ENCODE measurements around the gene DUSP19. TPM values are rescaled to one million over a fixed set of nuclear protein-coding genes. Genes with fewer than 3 reads are reported as not detected.

DUSP19 gene
- total and polyA plus RNA-seq, 2 of the 13 experiments (the other 11 are each of a cell fraction or from before 2014, with no cell fraction given): 1.3 to 1.9 TPM

DNA sequence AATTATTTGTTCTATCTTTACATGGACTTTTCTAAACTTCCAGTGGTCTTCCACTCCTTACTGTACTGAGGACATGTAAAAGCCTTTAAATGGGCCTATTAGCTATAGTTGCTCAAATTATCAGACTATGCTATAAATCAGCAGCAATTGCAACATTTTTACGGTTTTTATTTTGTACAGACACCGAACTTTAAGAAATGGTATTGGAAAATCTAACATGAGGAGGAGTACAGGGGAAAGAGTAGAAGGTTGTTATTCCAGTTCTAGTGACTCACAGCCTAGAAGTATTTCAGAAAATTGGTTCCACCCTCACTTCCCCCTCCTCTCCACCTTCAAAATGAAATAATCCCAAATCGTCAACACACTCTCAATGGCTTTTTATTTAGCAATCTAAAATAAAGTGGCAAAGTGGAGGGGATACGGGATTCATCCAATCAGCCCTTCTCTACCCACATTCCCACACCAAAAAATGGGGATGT is 41.4 kb upstream of the DUSP19 start (continued):
- TF ChIP-seq, protein P1, sequence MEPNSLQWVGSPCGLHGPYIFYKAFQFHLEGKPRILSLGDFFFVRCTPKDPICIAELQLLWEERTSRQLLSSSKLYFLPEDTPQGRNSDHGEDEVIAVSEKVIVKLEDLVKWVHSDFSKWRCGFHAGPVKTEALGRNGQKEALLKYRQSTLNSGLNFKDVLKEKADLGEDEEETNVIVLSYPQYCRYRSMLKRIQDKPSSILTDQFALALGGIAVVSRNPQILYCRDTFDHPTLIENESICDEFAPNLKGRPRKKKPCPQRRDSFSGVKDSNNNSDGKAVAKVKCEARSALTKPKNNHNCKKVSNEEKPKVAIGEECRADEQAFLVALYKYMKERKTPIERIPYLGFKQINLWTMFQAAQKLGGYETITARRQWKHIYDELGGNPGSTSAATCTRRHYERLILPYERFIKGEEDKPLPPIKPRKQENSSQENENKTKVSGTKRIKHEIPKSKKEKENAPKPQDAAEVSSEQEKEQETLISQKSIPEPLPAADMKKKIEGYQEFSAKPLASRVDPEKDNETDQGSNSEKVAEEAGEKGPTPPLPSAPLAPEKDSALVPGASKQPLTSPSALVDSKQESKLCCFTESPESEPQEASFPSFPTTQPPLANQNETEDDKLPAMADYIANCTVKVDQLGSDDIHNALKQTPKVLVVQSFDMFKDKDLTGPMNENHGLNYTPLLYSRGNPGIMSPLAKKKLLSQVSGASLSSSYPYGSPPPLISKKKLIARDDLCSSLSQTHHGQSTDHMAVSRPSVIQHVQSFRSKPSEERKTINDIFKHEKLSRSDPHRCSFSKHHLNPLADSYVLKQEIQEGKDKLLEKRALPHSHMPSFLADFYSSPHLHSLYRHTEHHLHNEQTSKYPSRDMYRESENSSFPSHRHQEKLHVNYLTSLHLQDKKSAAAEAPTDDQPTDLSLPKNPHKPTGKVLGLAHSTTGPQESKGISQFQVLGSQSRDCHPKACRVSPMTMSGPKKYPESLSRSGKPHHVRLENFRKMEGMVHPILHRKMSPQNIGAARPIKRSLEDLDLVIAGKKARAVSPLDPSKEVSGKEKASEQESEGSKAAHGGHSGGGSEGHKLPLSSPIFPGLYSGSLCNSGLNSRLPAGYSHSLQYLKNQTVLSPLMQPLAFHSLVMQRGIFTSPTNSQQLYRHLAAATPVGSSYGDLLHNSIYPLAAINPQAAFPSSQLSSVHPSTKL (CRISPR knock-in tag; IDR thresholded peaks at IDR 0.05): 0 out of 2 replicates have a peak, but pooled peaks have one; percentile 3
- TF ChIP-seq ZNF878 (CRISPR knock-in tag; IDR thresholded peaks at IDR 0.05) (0 out of 2 replicates have a peak, but pooled peaks have one; percentile 20), RARG (CRISPR knock-in tag; IDR thresholded peaks at IDR 0.05; ENCODE audit: low read depth) (no peak), SRSF4 (IDR thresholded peaks at IDR 0.05; ENCODE audit: low read depth, low read length, poor library complexity, severe bottlenecking) (no peak)

DNA sequence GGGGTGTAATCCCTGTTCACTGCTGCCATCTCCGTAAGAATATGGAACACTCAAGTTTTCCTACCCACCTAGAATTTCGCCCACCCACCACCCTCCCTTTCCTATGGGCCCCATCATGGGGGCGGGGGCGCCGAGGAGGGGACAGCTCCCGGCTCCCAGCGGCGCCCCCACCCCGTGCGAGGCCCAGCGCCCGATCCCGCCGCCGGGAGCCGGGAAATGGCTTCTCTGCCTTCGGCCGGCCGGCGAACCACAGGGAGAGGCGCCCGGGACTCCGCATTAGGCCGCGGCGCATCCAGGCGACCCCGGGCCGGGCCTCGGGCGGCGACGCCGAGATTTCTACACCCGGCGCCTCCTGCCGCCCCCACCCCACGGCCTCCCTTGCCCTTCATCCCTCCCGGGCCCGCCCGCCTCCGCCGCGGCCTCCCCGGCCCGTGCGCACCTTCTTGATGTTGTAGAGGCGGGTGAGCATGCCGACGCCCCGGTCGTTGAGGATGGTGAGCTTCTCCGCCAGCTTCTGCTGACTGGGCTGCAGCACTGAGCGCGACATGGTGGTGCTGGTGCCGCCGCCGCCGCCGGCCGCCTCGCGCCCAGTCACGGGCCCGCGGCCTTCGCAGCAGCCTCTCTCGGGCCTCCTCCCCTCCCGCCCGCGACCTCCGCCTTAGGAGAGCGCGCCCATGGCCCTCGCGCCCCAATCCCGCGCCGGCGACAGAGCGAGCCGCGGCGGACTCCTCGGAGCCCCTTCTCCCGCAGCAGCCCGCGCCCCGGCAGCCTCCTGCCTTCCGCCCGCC is 40.8 kb upstream of the DUSP19 start:
- peaks cover 2 to 13% of the 10 kb centered on the region in 2 experiments; a peak in 3 of 5 replicates for H3K27me3 ChIP-seq (ENCODE audit: control insufficient read depth in 1 of 2, insufficient read depth in 2 of 2, low read length in 2 of 2)
- H3K4me1 ChIP-seq (ENCODE audit: insufficient read depth, low read length): peaks cover 46% of the 10 kb centered on the region
- ATAC-seq (peak; percentile 75), FAIRE-seq (no peak), DNase-seq (ENCODE audit: low spot score) (peak; percentile 27)
- no peaks in the 10 kb centered on the region for H3K36me3 ChIP-seq (replicated peaks in 1 of 2; ENCODE audit: control insufficient read depth in 1 of 2, insufficient read depth in 2 of 2, low read length in 2 of 2)
- in situ Hi-C loops (cut with HindIII; ENCODE audit: extremely low pct_ligation_motif_present, low pct_unique_long_range_greater_than_20kb) (no loop called here), intact Hi-C loops (cut with micrococcal nuclease; ENCODE audit: unreplicated experiment) (loop anchor here (1.0 to 2.0 kb wide), 3 partner anchors 19 to 87 kb away; partner anchors contain the start of genes DUSP19 and NUP35)
- peak overlapping the region; percentile 79 to 99 (median 98) for H3K4me3 ChIP-seq (replicated peaks in 1 of 3; ENCODE audit: insufficient read depth in 1 of 3, low read depth in 2 of 3, low read length in 3 of 3)
- POLR2A ChIA-PET: interaction anchor here (1.9 kb wide), 1 partner anchor 86 kb away, joined by 5 read pairs; no protein-coding TSS in a partner anchor
- peaks cover 48% of the 10 kb centered on the region for H3K79me2 ChIP-seq (ENCODE audit: insufficient read depth, low read length)
- peaks cover 45% of the 10 kb centered on the region for H4K20me1 ChIP-seq (ENCODE audit: insufficient read depth, low read length)
- H3K9ac ChIP-seq (ENCODE audit: insufficient read depth, low read depth, low read length): peak overlapping the region; percentile 92
- CTCF ChIA-PET (ENCODE audit: low intra/inter-chr PET ratio, low total read pairs): no interaction called here
- under 1% methylated on average over 22 of the region's 91 CpGs for WGBS (ENCODE audit: low lambda C conversion rate)
- H3K27ac ChIP-seq (ENCODE audit: extremely low read length, insufficient read depth, low read length): peak overlapping the region; percentile 92
- no peak overlapping the region for H2AFZ ChIP-seq (ENCODE audit: low read length)
- H3K9me3 ChIP-seq (ENCODE audit: low read length): no peaks in the 10 kb centered on the region
- H3K4me2 ChIP-seq (ENCODE audit: low read depth, low read length): peak overlapping the region; percentile 88
- no TSS peak for BruUV-seq (replicated peaks)
- TF ChIP-seq ZNF7 (CRISPR knock-in tag; IDR thresholded peaks at IDR 0.05) (no peak), ZNF546 (CRISPR knock-in tag; conservative IDR thresholded peaks at IDR 0.05) (no peak; the same call in 1 of the 2 replicates), NCOA2 (CRISPR knock-in tag; IDR thresholded peaks at IDR 0.05) (no peak), SCMH1 (CRISPR knock-in tag; IDR thresholded peaks at IDR 0.05; ENCODE audit: borderline replicate concordance) (no peak), HDAC1 (CRISPR knock-in tag; IDR thresholded peaks at IDR 0.05) (peak; percentile 64), ZNF746 (CRISPR knock-in tag; IDR thresholded peaks at IDR 0.05) (no peak), KLF16 (CRISPR knock-in tag; IDR thresholded peaks at IDR 0.05) (peak in 1 of 2 experiments; percentile 44; a peak in 1 of 4 replicates), ZMYM4 (CRISPR knock-in tag; IDR thresholded peaks at IDR 0.05) (no peak), ZNF772 (CRISPR knock-in tag; IDR thresholded peaks at IDR 0.05) (peak; percentile 75; the same call in 1 of the 2 replicates), ZNF781 (CRISPR knock-in tag; IDR thresholded peaks at IDR 0.05; ENCODE audit: borderline replicate concordance, not compliant biosample characterization) (no peak), GLI4 (CRISPR knock-in tag; IDR thresholded peaks at IDR 0.05; ENCODE audit: borderline replicate concordance) (no peak; the same call in 1 of the 2 replicates)
- TF ChIP-seq, protein P2, sequence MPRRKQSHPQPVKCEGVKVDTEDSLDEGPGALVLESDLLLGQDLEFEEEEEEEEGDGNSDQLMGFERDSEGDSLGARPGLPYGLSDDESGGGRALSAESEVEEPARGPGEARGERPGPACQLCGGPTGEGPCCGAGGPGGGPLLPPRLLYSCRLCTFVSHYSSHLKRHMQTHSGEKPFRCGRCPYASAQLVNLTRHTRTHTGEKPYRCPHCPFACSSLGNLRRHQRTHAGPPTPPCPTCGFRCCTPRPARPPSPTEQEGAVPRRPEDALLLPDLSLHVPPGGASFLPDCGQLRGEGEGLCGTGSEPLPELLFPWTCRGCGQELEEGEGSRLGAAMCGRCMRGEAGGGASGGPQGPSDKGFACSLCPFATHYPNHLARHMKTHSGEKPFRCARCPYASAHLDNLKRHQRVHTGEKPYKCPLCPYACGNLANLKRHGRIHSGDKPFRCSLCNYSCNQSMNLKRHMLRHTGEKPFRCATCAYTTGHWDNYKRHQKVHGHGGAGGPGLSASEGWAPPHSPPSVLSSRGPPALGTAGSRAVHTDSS (CRISPR knock-in tag; conservative IDR thresholded peaks at IDR 0.05): no peak
